Measurements from ENCODE around the gene CCNK. TPM values are rescaled to one million over a fixed set of nuclear protein-coding genes. Genes with fewer than 3 reads are reported as not detected.

Gene CCNK
- total RNA-seq, 2 donors from 2014 or later, result 65.8 to 67.7 TPM

DNA sequence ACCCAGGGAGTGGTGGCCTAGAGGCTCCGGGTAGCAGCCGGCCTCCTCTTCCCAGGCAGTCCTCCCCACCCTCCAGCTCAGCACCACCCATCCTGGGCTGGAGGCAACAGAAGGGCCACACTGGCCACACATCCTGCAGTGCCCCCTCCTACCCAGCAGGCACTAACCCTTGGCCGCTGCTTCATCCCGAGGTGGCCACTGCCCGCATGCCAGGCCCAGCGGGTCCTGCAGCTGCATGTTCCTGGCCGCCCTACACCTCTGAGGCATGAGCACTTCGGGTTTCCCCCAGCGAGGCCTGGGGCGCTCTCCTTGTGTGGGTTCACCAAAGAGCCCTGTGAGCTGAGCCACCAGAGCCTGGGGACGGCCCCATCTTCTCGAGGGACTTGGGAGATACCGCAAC, 61.4 kb downstream of the CCNK start:
- intact Hi-C loops (cut with DNase I), result no loop called here
- TF ChIP-seq, protein P1, sequence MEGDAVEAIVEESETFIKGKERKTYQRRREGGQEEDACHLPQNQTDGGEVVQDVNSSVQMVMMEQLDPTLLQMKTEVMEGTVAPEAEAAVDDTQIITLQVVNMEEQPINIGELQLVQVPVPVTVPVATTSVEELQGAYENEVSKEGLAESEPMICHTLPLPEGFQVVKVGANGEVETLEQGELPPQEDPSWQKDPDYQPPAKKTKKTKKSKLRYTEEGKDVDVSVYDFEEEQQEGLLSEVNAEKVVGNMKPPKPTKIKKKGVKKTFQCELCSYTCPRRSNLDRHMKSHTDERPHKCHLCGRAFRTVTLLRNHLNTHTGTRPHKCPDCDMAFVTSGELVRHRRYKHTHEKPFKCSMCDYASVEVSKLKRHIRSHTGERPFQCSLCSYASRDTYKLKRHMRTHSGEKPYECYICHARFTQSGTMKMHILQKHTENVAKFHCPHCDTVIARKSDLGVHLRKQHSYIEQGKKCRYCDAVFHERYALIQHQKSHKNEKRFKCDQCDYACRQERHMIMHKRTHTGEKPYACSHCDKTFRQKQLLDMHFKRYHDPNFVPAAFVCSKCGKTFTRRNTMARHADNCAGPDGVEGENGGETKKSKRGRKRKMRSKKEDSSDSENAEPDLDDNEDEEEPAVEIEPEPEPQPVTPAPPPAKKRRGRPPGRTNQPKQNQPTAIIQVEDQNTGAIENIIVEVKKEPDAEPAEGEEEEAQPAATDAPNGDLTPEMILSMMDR (IDR thresholded peaks at IDR 0.05), result no peak
- no peaks in the 10 kb centered on the region for H3K9me3 ChIP-seq
- H3K27ac ChIP-seq, result no peak overlapping the region
- no peak overlapping the region for H3K9ac ChIP-seq (ENCODE audit: low read depth in 2 of 2, low read length in 2 of 2)
- H3K27me3 ChIP-seq, result no peaks in the 10 kb centered on the region
- no peak overlapping the region for H3K4me3 ChIP-seq
- no peak for DNase-seq
- H3K36me3 ChIP-seq, result no peaks in the 10 kb centered on the region
- H3K4me1 ChIP-seq, result no peaks in the 10 kb centered on the region

DNA sequence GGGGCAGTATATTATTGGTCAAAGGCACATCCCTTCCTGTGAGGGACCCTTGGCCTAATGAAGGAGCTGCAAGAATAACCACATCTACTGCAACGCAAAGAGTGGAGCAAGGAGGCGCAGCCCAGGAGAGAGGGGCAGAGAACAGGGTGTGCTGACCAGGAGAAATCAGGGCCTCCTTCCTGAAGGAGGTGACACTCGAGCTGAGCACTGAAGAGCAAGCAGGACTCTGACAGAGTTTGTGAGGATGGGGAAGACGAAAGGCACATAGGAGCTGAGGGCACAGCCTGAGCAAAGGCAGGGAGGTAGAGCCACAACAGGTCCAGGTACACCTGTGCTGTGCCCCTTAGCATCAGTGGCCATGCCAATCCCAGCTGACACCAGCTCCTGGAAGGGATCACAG, 62.2 kb downstream of the CCNK start:
- H3K36me3 ChIP-seq, result no peaks in the 10 kb centered on the region

DNA sequence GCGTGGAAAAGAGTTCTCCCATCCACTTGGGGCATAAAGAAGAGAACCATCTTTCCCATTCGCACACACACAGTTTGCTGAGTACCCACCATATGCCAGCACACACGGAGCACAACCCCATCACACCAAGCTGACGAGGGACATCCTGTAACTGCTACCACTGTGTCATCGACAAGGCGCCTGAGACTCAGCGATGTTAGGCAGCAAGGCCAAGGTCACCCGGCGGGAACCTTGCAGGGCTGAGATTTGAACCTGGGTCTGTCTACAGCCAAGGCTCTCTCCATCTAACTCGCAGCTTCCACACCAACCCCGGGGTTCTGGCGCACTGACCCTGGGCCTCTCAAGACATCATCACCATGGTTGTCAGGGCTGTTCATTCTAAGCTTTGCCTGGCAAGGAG, 62.8 kb downstream of the CCNK start:
- no peaks in the 10 kb centered on the region for H3K4me1 ChIP-seq
- H3K4me3 ChIP-seq, result no peak overlapping the region
- H3K27me3 ChIP-seq, result no peaks in the 10 kb centered on the region
- no peak for DNase-seq
- TF ChIP-seq, protein P1 (IDR thresholded peaks at IDR 0.05), result no peak
- intact Hi-C loops (cut with DNase I), result no loop called here
- no peaks in the 10 kb centered on the region for H3K9me3 ChIP-seq
- H3K36me3 ChIP-seq, result no peaks in the 10 kb centered on the region
- H3K9ac ChIP-seq (ENCODE audit: low read depth in 2 of 2, low read length in 2 of 2), result no peak overlapping the region
- no peak overlapping the region for H3K27ac ChIP-seq

More for the DNA sequence above, 62.2 kb downstream of the CCNK start:
- H3K9me3 ChIP-seq, result no peaks in the 10 kb centered on the region
- no peak overlapping the region for H3K9ac ChIP-seq (ENCODE audit: low read depth in 2 of 2, low read length in 2 of 2)
- no peak overlapping the region for H3K4me3 ChIP-seq
- H3K27me3 ChIP-seq, result no peaks in the 10 kb centered on the region
- no peaks in the 10 kb centered on the region for H3K4me1 ChIP-seq
- TF ChIP-seq, protein P1 (IDR thresholded peaks at IDR 0.05), result no peak
- intact Hi-C loops (cut with DNase I), result no loop called here
- no peak for DNase-seq
- H3K27ac ChIP-seq, result no peak overlapping the region

DNA sequence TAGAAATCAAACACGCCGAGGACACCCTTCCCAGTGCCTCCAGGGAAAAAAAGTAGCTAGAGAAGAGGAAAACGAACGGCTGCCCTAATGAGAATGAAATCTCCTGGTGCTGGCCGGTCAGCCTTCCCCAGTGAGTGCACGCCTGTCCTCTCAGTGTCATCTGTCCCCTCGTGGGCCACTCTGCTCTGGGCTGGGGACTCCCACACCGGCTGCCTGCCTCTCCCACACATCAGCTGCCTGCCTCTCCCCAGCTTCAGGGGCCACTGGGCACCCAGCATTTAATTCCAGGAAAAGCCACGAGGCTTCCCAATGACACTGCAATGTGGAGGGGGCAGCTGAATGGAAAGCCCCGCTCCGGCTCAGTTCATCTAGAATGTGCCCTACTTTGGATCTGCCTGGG, 63.8 kb downstream of the CCNK start:
- Histone ChIP-seq H3K36me3 (no peaks in the 10 kb centered on the region), H3K4me3 (no peak overlapping the region), H3K27me3 (no peaks in the 10 kb centered on the region), H3K9ac (ENCODE audit: low read depth in 2 of 2, low read length in 2 of 2) (no peak overlapping the region), H3K4me1 (no peaks in the 10 kb centered on the region), H3K9me3 (no peaks in the 10 kb centered on the region), H3K27ac (no peak overlapping the region)
- intact Hi-C loops (cut with DNase I), result no loop called here
- DNase-seq, result no peak
- TF ChIP-seq, protein P1 (IDR thresholded peaks at IDR 0.05), result no peak

DNA sequence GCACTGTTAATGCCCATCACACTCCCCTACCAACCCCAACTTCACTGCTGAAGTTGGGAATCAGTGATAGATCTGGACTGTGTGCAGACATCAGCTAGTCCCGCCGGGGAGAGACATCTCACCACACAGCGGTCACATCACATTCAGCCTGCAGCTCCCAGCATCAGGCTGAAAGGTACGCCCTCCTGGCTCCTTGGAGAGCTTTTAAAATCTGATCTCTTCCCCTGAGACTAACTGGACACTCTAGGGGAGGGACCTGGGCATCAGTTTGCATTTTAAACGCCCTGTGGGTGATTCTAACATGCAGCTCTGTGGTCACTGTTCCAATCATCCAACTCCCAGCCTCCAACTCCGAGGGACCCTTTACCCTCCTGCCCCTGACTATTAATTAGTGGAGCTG, 64.4 kb downstream of the CCNK start:
- H3K4me3 ChIP-seq, result no peak overlapping the region
- no peak overlapping the region for H3K9ac ChIP-seq (ENCODE audit: low read depth in 2 of 2, low read length in 2 of 2)
- TF ChIP-seq, protein P1 (IDR thresholded peaks at IDR 0.05), result no peak
- no peaks in the 10 kb centered on the region for H3K27me3 ChIP-seq
- no peak for DNase-seq
- no peaks in the 10 kb centered on the region for H3K4me1 ChIP-seq
- intact Hi-C loops (cut with DNase I), result no loop called here
- H3K36me3 ChIP-seq, result no peaks in the 10 kb centered on the region
- no peaks in the 10 kb centered on the region for H3K9me3 ChIP-seq
- no peak overlapping the region for H3K27ac ChIP-seq
